Prostate gland (tissue), 2 donors: ENCODE data around the gene MINAR2.

Experiments
- POLR2A ChIP-seq: fragments of 450-650 bp; IDR thresholded peaks from one replicate; pipeline ENCODE4 v1.6.1; 2016; ENCODE audit warnings: antibody characterized with exemption, mild to moderate bottlenecking
- POLR2AphosphoS5 ChIP-seq: sonication (generic); formaldehyde crosslinking; IDR thresholded peaks from one replicate; pipeline ENCODE4 v1.6.1; 2017; ENCODE audit warnings: antibody characterized with exemption
- TF ChIP-seq, protein P1 (sequence below), 4 experiments: fragments of 200-600 bp in 2 of 4; fragments of 450-650 bp in 2 of 4; sonication (generic) in 2 of 4; IDR thresholded peaks; 1 replicate in 3 of 4; 2 replicates in 1 of 4; pipeline ENCODE4 v1.5.1; 2016 to 2019; ENCODE audit warnings: antibody characterized with exemption in 4 of 4, mild to moderate bottlenecking in 2 of 4, moderate library complexity in 2 of 4

DNA sequence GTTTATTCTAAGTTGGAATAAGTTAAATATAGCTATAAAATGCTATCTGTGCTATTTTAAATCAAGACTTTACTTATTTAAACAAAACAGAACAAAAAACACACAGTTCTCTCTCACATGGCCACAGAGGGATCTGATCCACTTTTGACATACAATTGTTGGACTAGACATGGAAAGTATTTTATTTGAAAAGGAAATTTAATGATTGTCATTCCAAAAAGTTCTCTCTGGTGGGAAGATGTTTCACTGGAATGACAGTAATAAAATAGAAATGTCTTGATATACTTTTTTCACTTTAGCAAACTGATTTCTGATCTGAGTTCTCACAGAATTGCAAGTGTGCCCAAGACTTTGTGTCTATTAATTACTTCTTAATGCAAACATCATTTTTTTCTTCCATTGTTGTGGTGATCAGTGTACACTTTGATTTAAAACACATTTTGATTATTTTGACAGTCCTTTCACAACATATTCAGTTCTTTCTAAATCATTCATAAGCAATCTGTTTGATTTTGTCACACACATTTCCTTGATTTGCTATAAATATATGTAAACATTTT lies 30.1 kb upstream of the MINAR2 start:
- TF ChIP-seq, protein P1, sequence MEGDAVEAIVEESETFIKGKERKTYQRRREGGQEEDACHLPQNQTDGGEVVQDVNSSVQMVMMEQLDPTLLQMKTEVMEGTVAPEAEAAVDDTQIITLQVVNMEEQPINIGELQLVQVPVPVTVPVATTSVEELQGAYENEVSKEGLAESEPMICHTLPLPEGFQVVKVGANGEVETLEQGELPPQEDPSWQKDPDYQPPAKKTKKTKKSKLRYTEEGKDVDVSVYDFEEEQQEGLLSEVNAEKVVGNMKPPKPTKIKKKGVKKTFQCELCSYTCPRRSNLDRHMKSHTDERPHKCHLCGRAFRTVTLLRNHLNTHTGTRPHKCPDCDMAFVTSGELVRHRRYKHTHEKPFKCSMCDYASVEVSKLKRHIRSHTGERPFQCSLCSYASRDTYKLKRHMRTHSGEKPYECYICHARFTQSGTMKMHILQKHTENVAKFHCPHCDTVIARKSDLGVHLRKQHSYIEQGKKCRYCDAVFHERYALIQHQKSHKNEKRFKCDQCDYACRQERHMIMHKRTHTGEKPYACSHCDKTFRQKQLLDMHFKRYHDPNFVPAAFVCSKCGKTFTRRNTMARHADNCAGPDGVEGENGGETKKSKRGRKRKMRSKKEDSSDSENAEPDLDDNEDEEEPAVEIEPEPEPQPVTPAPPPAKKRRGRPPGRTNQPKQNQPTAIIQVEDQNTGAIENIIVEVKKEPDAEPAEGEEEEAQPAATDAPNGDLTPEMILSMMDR (IDR thresholded peaks at IDR 0.05) = no peak
- TF ChIP-seq POLR2A (no peak), POLR2AphosphoS5 (no peak)
